ENCODE results near the gene LINGO4.

GRCh38 chr1:151775894-151776664, 29.1 kb downstream of the LINGO4 start:
- TF ChIP-seq POLR2A (IDR thresholded peaks at IDR 0.05) (no peak), CTCF (IDR thresholded peaks at IDR 0.05) (no peak), POLR2AphosphoS5 (IDR thresholded peaks at IDR 0.05) (no peak), EP300 (IDR thresholded peaks at IDR 0.05; ENCODE audit: low read depth) (no peak)

Data from transverse colon (tissue), 4 donors.